Measurements from ENCODE around the gene PDE6A.
A peak's percentile ranks its signal among the peaks of the same experiment; 100 is the strongest.

PDE6A gene

DNA sequence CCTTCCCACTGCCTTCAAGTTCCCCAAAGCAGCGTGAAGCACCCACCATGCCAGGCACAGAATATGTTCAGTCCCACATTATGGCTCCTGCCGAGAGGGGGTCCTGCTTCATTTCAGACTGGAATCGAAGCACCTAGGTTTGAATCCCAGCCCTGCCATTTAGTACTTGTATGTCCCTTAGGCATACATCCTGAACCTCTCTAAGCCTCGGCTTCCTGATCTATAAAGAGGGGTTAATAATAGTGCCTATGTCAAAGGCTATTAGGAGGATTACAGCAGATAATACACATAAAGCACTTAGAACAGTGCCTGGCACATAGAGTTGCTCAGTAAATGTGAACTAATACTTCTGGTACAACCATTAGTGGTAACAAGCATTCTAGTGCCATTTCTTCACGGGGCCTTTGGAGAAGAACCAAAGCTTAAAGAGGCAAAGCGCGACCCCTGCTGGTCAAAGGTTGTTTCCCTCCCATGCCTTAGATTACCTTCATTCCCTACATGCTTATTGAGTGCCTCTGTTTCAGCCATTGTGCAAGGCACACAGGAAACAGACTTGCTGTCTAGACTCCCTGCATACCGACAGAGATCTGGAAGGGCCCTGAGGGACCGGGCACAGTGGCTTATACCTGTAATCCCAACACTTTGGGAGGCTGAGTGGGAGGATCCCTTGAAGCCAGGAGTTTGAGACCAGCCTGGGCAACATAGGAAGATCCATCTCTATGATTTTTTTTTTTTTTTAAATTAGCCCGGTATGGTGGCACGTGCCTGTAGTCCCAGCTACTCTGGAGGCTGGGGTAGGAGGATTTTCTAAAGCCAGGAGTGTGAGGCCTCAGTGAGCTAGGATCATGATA, 116.2 kb downstream of the PDE6A start:
- in situ Hi-C loops (cut with HindIII; ENCODE audit: low pct_unique_long_range_greater_than_20kb, low sequenced_read_pairs) = no loop called here
- DNase-seq (ENCODE audit: low read depth in 1 of 2, low spot score in 1 of 2) = peak; percentile 92 to 95
- no peak for TF ChIP-seq JUND (IDR thresholded peaks at IDR 0.05; ENCODE audit: low read depth)

DNA sequence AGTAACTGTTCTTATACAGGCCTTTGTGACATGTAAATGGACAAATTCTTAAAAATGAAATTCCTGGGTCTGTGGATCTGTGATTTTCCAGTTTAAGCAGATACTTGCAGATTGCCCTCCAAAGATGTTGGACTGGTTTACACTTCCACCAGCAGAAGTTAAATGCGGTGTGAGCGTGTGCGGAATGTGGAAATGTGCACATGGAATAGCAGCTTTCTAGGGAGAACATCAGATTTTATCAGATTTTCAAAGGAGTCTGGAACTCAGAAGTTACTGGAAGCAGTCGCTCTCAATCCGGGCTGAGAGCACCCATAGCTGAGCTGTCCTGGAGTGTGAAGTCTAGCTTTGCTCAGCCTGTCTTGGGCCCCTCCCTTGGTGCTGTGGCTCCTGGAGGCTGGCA, 117.0 kb downstream of the PDE6A start:
- no peak for TF ChIP-seq JUND (IDR thresholded peaks at IDR 0.05; ENCODE audit: low read depth)
- in situ Hi-C loops (cut with HindIII; ENCODE audit: low pct_unique_long_range_greater_than_20kb, low sequenced_read_pairs) = no loop called here
- no peak for DNase-seq (ENCODE audit: low read depth in 1 of 2, low spot score in 1 of 2)

- no peak for TF ChIP-seq JUND (IDR thresholded peaks at IDR 0.05; ENCODE audit: low read depth)
- in situ Hi-C loops (cut with HindIII; ENCODE audit: low pct_unique_long_range_greater_than_20kb, low sequenced_read_pairs) = no loop called here
Observed at GRCh38 chr5:149827086-149827485, 117.5 kb downstream of the PDE6A start.

GRCh38 chr5:149826574-149826973, 118.0 kb downstream of the PDE6A start:
- in situ Hi-C loops (cut with HindIII; ENCODE audit: low pct_unique_long_range_greater_than_20kb, low sequenced_read_pairs) = no loop called here
- TF ChIP-seq JUND (IDR thresholded peaks at IDR 0.05; ENCODE audit: low read depth) = no peak
- DNase-seq (ENCODE audit: low read depth in 1 of 2, low spot score in 1 of 2) = no peak

More at GRCh38 chr5:149827086-149827485, 117.5 kb downstream of the PDE6A start:
- DNase-seq (ENCODE audit: low read depth in 1 of 2, low spot score in 1 of 2) = no peak

GRCh38 chr5:149824846-149825245, 119.7 kb downstream of the PDE6A start:
- no peak for DNase-seq (ENCODE audit: low read depth in 1 of 2, low spot score in 1 of 2)
- no peak for TF ChIP-seq JUND (IDR thresholded peaks at IDR 0.05; ENCODE audit: low read depth)
- in situ Hi-C loops (cut with HindIII; ENCODE audit: low pct_unique_long_range_greater_than_20kb, low sequenced_read_pairs) = no loop called here

DNA sequence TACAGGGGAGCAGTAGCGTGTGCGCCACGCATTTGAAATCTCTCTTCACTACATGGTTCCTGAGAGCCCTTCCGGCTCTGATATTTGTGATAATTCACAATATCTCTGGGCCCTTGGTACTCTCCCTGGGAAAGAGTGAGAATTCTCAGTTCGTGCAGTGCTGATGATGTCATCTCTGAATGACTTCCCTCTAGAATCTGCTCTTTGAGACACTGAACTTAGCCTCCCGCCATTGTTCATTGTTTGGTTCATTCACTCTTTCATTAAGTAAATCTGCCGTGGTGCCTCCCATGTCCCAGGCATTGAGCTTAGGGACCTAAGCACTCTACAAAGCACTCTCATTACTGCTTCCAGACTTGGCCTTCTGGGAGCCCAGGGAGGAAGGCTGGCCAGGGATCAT, 120.5 kb downstream of the PDE6A start:
- in situ Hi-C loops (cut with HindIII; ENCODE audit: low pct_unique_long_range_greater_than_20kb, low sequenced_read_pairs) = no loop called here
- no peak for DNase-seq (ENCODE audit: low read depth in 1 of 2, low spot score in 1 of 2)
- no peak for TF ChIP-seq JUND (IDR thresholded peaks at IDR 0.05; ENCODE audit: low read depth)

DNA sequence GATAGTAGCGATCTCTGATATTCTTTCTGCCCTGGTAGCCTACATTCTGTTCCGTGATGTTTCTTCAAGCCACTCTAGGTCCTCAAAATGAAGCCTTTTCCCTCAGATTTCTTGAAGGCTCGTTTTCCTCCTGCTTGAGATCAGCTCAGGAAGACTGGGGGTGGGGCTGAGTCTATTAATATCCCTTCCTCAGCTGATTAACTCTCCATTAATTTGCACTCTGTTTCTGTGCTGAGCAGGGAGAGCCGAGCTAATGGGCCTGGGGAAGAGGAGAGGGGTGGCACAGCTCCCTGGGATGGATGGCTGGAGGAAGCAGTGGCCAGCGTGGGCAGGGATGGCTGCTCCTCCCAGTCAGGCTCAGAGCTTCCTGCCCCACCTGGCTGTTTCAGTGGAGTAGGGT, 121.2 kb downstream of the PDE6A start:
- DNase-seq (ENCODE audit: low read depth in 1 of 2, low spot score in 1 of 2) = no peak
- in situ Hi-C loops (cut with HindIII; ENCODE audit: low pct_unique_long_range_greater_than_20kb, low sequenced_read_pairs) = no loop called here
- no peak for TF ChIP-seq JUND (IDR thresholded peaks at IDR 0.05; ENCODE audit: low read depth)

DNA sequence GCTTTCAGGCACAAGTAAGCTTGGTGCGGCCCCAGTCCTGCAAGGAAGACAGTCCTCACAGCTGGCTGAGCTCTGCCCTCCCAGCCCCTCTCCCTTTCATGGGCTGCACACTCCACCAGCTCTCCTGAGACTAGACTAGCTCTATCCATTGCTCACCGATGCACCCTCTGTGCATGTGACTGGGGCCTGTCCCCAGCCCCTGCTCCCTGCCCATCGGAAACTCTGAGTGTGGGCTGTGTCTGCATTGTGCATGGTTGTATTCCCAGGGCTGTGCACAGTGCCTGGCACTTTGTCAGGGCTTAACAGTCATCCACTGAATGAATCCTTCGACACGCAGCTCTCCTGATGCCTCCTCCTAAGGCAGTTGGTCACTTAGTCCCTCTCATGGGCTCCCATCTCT, 122.3 kb downstream of the PDE6A start:
- in situ Hi-C loops (cut with HindIII; ENCODE audit: low pct_unique_long_range_greater_than_20kb, low sequenced_read_pairs) = no loop called here
- DNase-seq (ENCODE audit: low read depth in 1 of 2, low spot score in 1 of 2) = no peak
- no peak for TF ChIP-seq JUND (IDR thresholded peaks at IDR 0.05; ENCODE audit: low read depth)

GRCh38 chr5:149820536-149821510, 123.8 kb downstream of the PDE6A start:
- in situ Hi-C loops (cut with HindIII; ENCODE audit: low pct_unique_long_range_greater_than_20kb, low sequenced_read_pairs) = no loop called here
- no peak for DNase-seq (ENCODE audit: low read depth in 1 of 2, low spot score in 1 of 2)
- TF ChIP-seq JUND (IDR thresholded peaks at IDR 0.05; ENCODE audit: low read depth) = no peak

DNA sequence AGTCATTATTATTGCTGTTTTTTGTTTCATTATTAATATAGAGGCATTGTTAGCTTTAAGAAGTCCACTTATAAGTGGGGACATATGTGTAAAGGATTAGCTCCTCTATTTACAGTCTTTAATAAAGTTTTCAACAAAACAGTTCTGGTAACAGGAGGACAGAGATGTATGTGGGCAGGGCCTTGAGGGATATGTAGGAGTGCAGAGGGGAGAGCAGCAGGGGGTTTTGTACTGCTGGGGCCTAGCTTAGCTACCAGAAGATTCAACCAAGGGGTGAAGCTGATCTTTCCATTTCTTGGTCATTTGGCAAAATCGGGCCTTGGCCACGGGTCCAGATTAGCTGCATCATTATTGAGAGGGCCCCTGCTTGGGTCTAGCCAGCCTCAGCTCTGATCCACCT, 124.6 kb downstream of the PDE6A start:
- in situ Hi-C loops (cut with HindIII; ENCODE audit: low pct_unique_long_range_greater_than_20kb, low sequenced_read_pairs) = no loop called here
- TF ChIP-seq JUND (IDR thresholded peaks at IDR 0.05; ENCODE audit: low read depth) = no peak
- no peak for DNase-seq (ENCODE audit: low read depth in 1 of 2, low spot score in 1 of 2)

DNA sequence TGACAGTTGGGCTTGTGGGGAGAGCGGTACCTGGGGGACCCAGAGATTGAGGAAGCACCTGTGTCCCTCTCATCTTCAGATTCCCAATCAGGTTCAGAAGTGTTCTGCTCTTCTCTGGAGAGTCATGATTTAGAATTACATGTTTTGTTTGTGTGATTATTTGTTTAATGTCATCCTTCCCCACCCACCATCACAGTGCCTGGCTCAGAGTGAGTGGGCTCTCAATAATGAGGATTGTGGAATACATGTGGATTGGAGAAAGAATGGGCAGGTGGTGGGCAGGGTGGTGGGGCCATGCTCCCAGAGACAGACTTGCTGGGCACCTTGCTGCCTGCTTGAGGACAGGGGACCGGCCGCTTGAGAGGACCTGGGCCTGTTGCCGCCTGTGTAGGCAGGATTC, 126.5 kb downstream of the PDE6A start:
- in situ Hi-C loops (cut with HindIII; ENCODE audit: low pct_unique_long_range_greater_than_20kb, low sequenced_read_pairs) = no loop called here
- DNase-seq (ENCODE audit: low read depth in 1 of 2, low spot score in 1 of 2) = no peak
- no peak for TF ChIP-seq JUND (IDR thresholded peaks at IDR 0.05; ENCODE audit: low read depth)

- no peak for DNase-seq (ENCODE audit: low read depth in 1 of 2, low spot score in 1 of 2)
- in situ Hi-C loops (cut with HindIII; ENCODE audit: low pct_unique_long_range_greater_than_20kb, low sequenced_read_pairs) = no loop called here
- no peak for TF ChIP-seq JUND (IDR thresholded peaks at IDR 0.05; ENCODE audit: low read depth)
Observed at GRCh38 chr5:149817539-149818060, 127.0 kb downstream of the PDE6A start.

- no peak for TF ChIP-seq JUND (IDR thresholded peaks at IDR 0.05; ENCODE audit: low read depth)
- in situ Hi-C loops (cut with HindIII; ENCODE audit: low pct_unique_long_range_greater_than_20kb, low sequenced_read_pairs) = no loop called here
- no peak for DNase-seq (ENCODE audit: low read depth in 1 of 2, low spot score in 1 of 2)
Observed at GRCh38 chr5:149816661-149817060, 127.9 kb downstream of the PDE6A start.

All from T47D (cell line).